T-helper 9 cell (primary cell): ENCODE measurements around the gene GPAT2.
"Not testable (repeated sequence)": the region's sequence is repeated elsewhere in the genome, so short reads cannot be mapped to it uniquely, and the experiment has no call there.

ENCODE experiments used
- DNase-seq: peaks from one replicate; pipeline ENCODE4 v3.0.0-alpha.2; 2020

GPAT2 gene

DNA sequence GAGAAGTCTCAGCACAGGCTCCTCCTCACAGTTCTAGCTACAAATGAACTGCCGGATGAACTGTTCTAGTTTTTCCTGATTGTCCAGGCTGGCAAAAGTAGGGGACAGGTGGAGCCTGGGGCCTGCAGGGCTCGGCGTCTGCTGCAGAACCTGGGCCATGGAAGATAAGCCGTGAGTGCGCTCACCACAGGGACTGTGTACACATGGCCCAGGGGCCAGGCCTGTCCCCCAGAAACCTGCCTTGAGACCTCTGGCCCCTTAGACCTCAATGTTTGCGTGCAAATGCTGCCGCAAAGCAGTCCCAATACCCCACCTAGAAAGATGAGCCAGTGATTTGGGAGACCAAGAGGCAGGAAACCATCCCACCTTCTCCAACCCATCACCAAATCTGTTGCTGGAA lies 12.6 kb downstream of the GPAT2 start:
- not testable (repeated sequence) for DNase-seq

DNA sequence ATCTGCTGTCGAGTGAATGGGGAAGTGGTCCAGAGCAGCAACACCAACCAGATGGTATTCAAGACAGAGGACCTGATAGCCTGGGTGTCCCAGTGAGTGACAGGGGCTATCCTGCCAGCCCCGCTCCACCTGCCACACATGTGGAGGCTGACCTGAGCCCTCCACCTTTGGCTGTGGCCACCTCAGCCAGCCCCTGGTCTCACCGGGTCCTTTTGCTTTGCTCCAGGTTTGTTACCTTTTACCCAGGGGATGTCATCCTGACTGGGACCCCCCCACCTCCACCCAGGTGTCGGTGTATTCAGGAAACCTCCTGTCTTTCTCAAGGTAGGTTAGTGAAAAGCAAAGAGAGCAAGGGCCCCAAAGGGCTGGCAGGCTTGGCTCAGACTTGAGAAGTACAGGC lies 13.6 kb downstream of the GPAT2 start:
- not testable (repeated sequence) for DNase-seq

GRCh38 chr2:96019909-96020590 lies 14.7 kb downstream of the GPAT2 start:
- DNase-seq: not testable (repeated sequence)

GRCh38 chr2:96016321-96016720 lies 18.4 kb downstream of the GPAT2 start:
- not testable (repeated sequence) for DNase-seq

- not testable (repeated sequence) for DNase-seq
Observed at GRCh38 chr2:96012792-96013264, 21.9 kb downstream of the GPAT2 start.

GRCh38 chr2:96012086-96012791 lies 22.5 kb downstream of the GPAT2 start:
- not testable (repeated sequence) for DNase-seq

DNA sequence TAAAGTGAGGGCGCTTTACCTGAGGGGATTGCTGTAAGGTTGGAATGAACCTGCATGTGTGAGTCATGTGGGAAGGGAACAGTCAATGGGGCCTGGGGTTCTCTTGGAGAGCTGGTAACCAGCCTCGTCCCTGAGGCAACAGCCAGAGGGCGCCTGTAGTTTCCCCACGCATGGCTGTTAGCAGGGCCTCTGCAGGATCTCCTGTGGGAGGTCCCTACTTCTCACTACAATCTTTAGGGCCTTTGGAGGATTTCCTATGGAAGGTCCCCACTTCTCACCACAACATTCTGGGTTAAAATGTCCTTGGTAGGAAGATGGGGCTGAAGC lies 23.6 kb downstream of the GPAT2 start:
- not testable (repeated sequence) for DNase-seq

GRCh38 chr2:96010320-96011128 lies 24.2 kb downstream of the GPAT2 start:
- DNase-seq: peak; percentile 98

DNA sequence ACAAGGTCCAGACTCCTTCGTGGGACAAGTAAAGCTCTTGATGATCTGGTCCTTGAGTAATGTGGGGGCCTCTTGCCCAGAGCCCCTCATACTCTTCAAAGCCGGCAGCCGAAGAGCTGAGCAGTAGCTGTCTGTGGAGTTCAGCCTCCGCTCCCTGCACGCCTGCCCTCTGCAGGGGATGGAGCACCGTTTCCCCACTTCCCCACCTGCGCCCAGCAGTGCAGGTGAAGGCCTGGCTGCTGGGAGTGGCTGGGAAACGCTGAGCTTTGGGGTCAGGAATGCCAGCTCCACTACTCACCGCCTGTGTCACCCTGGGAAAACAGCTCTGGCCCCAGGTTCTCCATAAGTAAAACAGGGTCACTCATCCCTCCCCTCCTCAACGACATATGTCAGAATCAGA lies 24.9 kb downstream of the GPAT2 start:
- DNase-seq: not testable (repeated sequence)

DNA sequence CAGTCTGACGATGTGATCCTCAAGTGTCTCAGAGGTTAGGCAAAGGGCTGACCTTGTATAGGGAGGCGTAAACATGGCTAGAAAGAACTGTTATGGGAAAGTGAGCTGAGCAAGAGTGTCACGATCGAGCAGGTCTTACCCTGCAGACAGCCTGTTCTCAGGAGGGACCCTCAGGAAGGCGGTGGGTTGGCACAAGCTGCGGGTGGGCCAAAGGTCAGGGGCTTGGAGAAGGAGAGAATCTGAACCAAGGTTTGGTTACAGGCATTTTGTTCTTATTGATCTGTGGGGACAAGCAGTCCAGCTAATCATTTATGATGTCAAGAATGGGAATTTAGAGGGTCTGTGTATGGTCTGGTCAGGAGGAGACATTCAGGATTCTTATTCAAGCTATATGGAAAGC lies 26.7 kb downstream of the GPAT2 start:
- not testable (repeated sequence) for DNase-seq

GRCh38 chr2:96006248-96006647 lies 28.5 kb downstream of the GPAT2 start:
- not testable (repeated sequence) for DNase-seq

DNA sequence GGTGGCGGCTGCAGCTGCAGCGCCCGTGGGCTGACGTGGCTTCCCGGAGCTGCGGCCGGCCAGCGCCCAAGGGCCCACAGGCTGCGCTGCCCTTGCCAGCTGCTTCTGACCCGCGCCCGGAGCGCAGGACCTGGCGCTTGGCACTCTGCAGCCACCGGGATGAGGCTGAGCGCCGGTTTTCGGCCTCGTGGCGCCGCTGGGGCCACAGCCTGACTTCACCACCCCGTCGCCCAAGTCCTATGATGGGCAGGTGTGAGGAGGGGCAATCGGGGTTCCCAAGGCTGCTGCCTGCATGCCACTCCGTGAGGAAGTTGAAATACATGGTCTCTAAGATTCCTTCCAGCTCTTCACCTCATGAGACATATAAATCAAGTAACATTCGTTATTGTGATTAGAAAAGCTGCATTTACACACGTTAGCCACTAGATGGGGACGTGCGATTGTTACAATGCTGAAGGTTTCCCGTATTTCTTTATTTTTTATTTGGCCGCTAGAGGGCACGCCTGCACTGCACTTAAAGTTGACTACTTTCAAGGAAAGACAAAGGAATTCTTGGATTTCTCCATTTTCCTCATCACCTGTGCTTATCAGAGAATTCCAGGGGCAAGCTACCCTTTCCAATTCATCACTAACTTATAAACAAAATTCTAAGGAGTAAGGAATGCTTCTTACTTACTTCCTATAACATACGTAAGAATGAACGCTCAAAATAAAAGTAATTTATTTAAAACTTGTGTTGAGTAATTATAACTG lies 42.0 kb downstream of the GPAT2 start:
- peak; percentile 34 for DNase-seq

GRCh38 chr2:95992102-95992501 lies 42.6 kb downstream of the GPAT2 start:
- DNase-seq: not testable (repeated sequence)

- not testable (repeated sequence) for DNase-seq
Observed at GRCh38 chr2:95991351-95992094, 43.2 kb downstream of the GPAT2 start, which contains the start of gene ANKRD36C. Gene ANKRD36C, minus strand, starts transcription at chr2:95991824. Its CDS starts 116 bp downstream, at chr2:95991708.

DNA sequence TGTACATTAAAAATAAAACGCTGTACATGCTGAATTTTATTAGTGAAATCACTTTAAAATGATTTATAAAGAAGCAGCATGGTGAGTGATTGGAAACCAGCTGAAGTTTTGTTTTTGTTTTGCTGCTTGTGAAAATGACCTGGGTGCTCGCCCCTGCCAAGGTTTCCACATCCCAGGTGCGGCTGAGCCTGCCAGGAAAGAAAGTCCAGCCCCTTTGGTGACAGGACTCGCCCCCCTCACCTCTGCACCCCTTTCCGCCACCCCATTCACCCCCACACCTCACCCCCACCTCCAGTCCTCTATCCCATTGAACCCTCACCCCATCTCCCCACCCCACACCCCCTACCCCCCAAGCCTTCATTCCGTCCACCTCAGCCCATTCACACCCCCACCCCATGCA lies 43.8 kb downstream of the GPAT2 start:
- DNase-seq: not testable (repeated sequence)
